Jurkat, Clone E6-1 (cell line): Measurements from ENCODE around the gene TMEM204.
"Not testable (repeated sequence)": the region's sequence is repeated elsewhere in the genome, so short reads cannot be mapped to it uniquely, and the experiment has no call there.

Experiments used
- DNase-seq: peaks from one replicate; pipeline ENCODE4 v3.0.0-alpha.2; 2011; ENCODE audit warnings: low read depth, low spot score
- H3K4me3 ChIP-seq: 2 replicates; pipeline ENCODE4 v1.5.1; 2011; ENCODE audit warnings: mild to moderate bottlenecking, low read length, control low read depth, moderate library complexity

The TMEM204 gene

GRCh38 chr16:1571012-1571671 lies 37.7 kb downstream of the TMEM204 start:
- no peak overlapping the region for H3K4me3 ChIP-seq
- DNase-seq: no peak

DNA sequence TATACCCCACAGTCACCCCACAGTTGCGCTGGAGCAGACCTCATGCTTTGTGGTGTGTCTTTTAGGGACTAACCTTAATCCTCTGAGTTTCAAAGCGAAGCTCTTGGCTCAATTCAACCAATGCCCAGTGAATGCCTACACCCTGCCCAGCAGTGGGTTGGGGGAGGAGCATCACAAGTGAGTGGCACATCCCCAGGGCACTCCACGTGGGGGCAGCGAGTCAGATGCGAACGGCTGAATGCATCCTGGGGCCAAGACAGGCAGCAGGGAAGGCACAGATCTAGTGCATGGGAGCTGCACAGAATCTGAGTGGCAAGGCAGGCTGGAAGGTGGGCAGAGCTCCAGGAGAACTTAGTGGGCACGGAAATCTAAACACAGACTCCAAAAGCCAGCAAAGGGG lies 39.2 kb downstream of the TMEM204 start:
- H3K4me3 ChIP-seq: no peak overlapping the region
- DNase-seq: no peak

DNA sequence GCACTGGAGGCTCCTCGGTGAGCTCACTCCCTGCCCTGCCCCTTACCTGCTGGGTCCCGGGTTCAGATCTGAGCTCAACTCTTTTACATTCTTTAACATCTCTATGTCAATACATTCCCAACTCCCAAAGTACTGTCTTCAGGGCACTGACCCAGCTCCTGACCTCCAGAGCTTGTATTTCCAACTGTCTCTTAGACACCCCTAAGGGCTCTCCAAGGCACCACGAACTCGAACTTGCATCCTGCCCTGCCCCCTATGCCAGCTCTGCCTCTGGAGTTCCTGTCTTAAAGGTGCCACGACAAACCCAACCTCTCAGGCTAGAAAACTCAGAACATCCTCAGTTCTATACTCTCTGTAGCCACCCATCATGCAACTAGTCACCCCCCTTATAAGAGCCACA lies 39.8 kb downstream of the TMEM204 start:
- no peak overlapping the region for H3K4me3 ChIP-seq
- no peak for DNase-seq

DNA sequence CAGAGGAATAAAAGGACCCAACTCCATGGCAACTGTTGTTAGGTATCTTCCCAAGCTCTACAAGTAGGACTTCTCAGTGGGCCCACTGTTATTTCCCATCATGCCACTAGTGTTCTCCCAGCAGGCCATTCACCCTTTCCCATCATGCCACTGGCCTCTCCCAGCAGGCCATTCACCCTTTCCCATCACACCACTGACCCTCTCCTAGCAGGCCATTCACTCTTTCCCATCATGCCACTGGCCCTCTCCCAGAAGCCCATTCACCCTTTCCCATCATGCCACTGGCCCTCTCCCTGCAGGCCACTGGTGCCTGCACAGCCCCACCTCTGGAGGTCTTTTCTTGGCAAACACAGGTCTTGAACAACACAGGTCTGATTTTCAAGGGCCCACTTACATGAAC lies 42.1 kb downstream of the TMEM204 start:
- H3K4me3 ChIP-seq: no peak overlapping the region
- no peak for DNase-seq

DNA sequence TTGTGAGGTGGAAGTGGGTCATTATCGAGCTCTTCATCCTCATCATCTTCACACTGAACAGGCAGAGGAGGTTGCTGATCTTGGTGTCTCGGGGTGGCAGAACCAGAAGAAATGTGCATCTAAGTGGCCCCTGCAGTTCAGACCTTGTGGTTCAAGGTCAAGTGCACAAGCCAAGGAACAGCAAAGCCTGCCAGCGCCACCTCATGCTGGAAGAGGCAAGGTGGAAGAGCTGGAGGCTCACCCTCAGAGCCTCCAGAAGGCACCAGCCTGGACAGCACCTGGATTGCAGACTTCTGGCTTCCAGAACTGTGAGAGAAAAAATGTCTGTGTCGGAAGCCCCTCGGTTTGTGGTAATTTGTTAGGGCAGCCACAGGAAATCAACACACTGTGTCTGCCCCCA lies 45.7 kb downstream of the TMEM204 start:
- no peak overlapping the region for H3K4me3 ChIP-seq
- no peak for DNase-seq

GRCh38 chr16:1580256-1580655 lies 46.8 kb downstream of the TMEM204 start:
- no peak overlapping the region for H3K4me3 ChIP-seq
- no peak for DNase-seq

- no peak for DNase-seq
- no peak overlapping the region for H3K4me3 ChIP-seq
Measured at GRCh38 chr16:1580956-1581355, 47.5 kb downstream of the TMEM204 start.

DNA sequence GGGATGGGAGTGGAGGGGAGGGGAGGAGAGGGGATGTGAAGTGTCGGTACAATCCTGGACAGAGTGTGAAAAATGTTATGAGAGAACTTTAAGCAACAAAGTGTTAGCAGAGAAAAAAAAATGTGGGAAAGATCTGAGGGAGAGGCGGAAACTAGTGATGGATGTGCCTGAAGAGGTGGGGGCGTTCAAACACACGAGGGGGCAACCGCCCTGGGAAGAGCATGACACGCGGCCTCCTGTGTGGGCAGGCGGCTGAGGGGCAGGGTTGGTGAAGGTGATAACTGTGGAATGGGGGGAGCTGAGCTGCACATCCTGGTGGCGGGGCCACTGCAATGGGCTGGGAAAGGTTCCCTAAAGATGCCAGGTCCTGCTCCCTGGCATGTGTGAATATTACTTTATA lies 48.3 kb downstream of the TMEM204 start:
- H3K4me3 ChIP-seq: no peak overlapping the region
- no peak for DNase-seq

- no peak overlapping the region for H3K4me3 ChIP-seq
- no peak for DNase-seq
Measured at GRCh38 chr16:1583180-1583579, 49.7 kb downstream of the TMEM204 start.

DNA sequence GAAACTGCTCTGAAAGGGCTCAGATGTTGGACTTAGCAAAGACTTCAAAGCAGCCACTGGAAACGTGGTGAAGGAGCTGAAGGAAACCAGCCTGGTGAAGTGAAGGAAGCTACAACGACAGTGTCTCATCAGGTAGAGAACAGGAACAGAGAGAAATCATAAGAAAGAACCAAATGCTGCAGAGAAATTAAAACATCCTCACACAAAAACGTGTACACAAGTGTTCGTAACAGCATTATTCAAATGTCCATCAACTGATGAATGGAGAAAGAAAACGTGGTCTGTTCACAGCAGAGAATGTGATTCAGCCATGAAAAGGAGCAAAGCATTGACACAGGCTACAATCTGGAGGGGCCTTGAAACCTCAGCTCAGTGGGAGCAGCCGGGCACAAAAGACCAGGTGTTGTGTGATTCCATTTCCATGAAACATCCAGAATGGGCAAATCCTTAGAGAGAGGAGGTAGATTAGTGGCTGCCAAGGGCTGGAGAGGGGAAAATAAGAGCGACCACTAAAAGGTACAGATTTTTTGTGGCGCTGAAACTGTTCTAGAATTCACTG lies 51.5 kb downstream of the TMEM204 start:
- no peak for DNase-seq
- no peak overlapping the region for H3K4me3 ChIP-seq

- DNase-seq: no peak
- H3K4me3 ChIP-seq: no peak overlapping the region
Measured at GRCh38 chr16:1590366-1590765, 56.9 kb downstream of the TMEM204 start.

DNA sequence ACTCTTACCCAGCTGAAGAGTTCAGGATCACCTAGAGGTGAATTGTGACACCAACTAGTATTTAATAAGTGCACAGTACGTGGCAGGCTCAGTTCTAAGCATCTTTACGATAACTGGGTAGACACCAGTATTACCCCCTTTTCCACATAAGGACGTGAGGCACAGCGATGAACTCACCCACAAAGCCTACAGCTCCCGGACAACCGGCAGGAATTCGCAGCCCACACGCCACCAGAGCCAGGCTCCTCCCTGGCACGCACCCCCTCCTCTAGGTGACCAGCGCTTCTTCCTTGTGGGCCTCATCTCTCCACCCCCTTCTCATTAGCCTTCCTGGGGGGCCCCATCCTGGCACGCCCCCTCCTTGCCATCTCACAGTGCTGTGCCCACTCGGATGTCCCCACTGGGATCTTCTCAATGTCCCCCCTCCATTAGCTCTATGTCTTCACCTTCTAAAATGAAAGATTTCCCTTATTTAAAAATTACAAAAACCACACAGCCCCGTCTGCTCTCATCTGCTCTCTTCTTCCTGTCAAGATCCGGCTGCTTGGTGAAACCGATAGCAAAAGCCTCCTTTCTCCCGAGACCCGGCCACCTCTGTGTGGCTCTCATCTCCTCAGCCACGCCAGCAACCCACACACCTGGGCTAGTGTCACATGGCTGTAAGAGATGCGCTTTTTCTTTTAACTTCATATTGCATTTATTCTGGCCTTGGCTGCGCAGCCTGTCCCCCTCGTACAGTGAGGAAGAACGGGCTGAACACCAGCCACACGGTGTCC lies 57.7 kb downstream of the TMEM204 start:
- no peak overlapping the region for H3K4me3 ChIP-seq
- DNase-seq: no peak

DNA sequence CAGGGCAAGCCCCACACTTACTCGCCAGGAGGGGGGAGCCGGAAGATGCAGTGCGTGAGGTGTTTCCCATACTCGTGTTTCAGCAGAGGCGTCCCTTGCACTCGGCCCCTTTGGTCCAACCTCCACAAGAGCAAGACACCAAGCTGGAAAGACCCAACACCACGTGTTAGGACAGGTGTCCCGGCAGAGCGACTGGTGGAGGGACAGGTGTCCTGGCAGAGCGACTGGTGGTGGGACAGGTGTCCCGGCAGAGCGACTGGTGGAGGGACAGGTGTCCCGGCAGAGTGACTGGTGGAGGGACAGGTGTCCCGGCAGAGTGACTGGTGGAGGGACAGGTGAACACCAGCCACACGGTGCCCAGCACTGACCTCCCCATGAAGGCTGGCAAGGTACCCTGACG lies 59.0 kb downstream of the TMEM204 start:
- DNase-seq: no peak

DNA sequence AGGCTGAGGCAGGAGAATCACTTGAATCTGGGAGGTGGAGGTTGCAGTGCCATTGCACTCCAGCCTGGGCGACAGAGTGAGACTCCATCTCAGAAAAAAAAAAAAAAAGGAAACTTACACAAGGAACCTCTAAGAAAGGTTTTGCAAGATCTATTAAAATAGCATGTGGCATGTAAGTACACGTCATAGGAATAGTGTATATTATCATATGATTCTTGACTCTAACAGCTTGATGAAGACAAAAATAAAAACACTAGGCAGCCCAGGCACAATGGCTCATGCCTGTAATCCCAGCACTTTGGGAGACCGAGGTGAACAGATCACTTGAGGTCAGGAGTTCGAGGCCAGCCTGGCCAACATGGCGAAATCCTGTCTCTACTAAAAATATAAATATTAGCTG lies 62.0 kb downstream of the TMEM204 start:
- not testable (repeated sequence) for H3K4me3 ChIP-seq, DNase-seq

More for the DNA sequence above, 59.0 kb downstream of the TMEM204 start:
- H3K4me3 ChIP-seq: no peak overlapping the region

GRCh38 chr16:1596516-1596915 lies 63.0 kb downstream of the TMEM204 start:
- no peak for DNase-seq

DNA sequence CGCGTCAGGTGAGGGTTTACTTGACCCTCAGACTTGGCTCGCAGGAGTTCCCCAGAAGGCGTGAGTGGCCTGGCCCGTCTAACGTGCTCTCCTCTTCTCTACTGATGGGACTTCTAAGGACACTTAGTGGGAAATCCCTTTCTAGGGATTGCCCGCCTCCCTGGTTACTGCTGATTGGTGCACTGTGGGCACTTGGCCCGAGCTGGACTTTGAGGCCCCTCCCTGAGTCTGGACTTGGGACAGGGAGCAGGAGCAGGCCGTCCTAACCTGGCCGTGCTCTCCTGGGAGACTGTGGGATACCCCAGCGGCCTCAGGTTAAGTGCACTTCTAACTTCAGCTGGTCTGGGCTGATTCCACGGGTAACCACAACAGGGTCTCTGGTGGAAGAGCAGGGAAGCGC lies 63.7 kb downstream of the TMEM204 start:
- H3K4me3 ChIP-seq: no peak overlapping the region
- DNase-seq: no peak

More at GRCh38 chr16:1596516-1596915, 63.0 kb downstream of the TMEM204 start:
- H3K4me3 ChIP-seq: no peak overlapping the region

- H3K4me3 ChIP-seq: no peak overlapping the region
- DNase-seq: no peak
Measured at GRCh38 chr16:1601031-1601430, 67.6 kb downstream of the TMEM204 start.

GRCh38 chr16:1601489-1601888 lies 68.0 kb downstream of the TMEM204 start:
- no peak overlapping the region for H3K4me3 ChIP-seq
- no peak for DNase-seq

DNA sequence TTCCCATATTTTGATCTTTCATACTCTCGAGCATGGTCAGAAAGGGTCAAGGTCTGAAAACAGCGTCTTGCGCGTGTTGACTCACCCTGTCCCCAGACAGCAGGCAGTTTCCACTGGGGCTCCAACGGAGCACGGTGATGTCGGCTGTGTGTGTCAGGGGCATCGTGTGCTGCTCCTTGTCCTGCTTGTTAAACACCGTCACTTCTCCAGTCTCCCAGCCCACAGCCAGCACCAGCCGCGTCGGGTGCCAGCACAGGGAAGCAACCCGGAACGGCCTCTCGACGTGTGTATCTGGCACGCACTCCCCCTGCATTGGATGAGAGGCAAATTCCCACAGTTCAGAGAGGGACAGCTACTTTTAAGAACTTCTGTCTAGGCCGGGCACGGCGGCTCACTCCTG lies 68.8 kb downstream of the TMEM204 start:
- no peak overlapping the region for H3K4me3 ChIP-seq

More for the DNA sequence above, 68.8 kb downstream of the TMEM204 start:
- no peak for DNase-seq
